Keratinocyte (primary cell): ENCODE results near the gene POLA1. TPM values are rescaled to one million over a fixed set of nuclear protein-coding genes. Genes with fewer than 3 reads are reported as not detected.

Source experiments
- DNase-seq: peaks from one replicate; pipeline ENCODE4 v3.0.0-alpha.2; 2011; ENCODE audit warnings: low read depth, missing footprints, low spot score
- FAIRE-seq: peaks from 2 replicates; lab custom pipeline; 2011; peaks lifted over from hg19 to GRCh38; lab: Jason Lieb, UNC
- H2AFZ ChIP-seq: 2 replicates; pipeline ENCODE4 v1.6.0; 2012; ENCODE audit warnings: low read length, control low read depth, inconsistent platforms; ENCODE audit not compliant: control insufficient read depth
- H3K27ac ChIP-seq: 2 replicates; pipeline ENCODE4 v1.5.1; 2011; ENCODE audit warnings: low read length; ENCODE audit not compliant: control insufficient read depth, insufficient read depth
- H3K27me3 ChIP-seq: 3 replicates; pipeline ENCODE4 v1.6.0; 2011; ENCODE audit warnings: low read length; ENCODE audit not compliant: control insufficient read depth, insufficient read depth; ENCODE audit errors: extremely low read depth
- H3K36me3 ChIP-seq, 2 experiments: 2 replicates in 1 of 2; 3 replicates in 1 of 2; pipeline ENCODE4 v1.5.1; 2011; ENCODE audit warnings: low read length in 2 of 2, mild to moderate bottlenecking in 1 of 2; ENCODE audit not compliant: control insufficient read depth in 2 of 2, insufficient read depth in 2 of 2; ENCODE audit errors: extremely low read depth in 1 of 2
- H3K4me1 ChIP-seq: 3 replicates; pipeline ENCODE4 v1.5.1; 2011; ENCODE audit warnings: low read length; ENCODE audit not compliant: control insufficient read depth, insufficient read depth; ENCODE audit errors: extremely low read depth
- H3K4me2 ChIP-seq: 3 replicates; pipeline ENCODE4 v1.6.0; 2011; ENCODE audit warnings: low read depth, low read length; ENCODE audit not compliant: control insufficient read depth, insufficient read depth; ENCODE audit errors: extremely low read depth
- H3K4me3 ChIP-seq, 3 experiments: fragments of 200-600 bp in 1 of 3; sonication (generic) in 1 of 3; 2 replicates in 2 of 3; 3 replicates in 1 of 3; pipeline ENCODE4 v1.5.1; 2011 to 2016; ENCODE audit warnings: low read length in 3 of 3, mild to moderate bottlenecking in 3 of 3, control low read depth in 2 of 3, inconsistent platforms in 1 of 3, low read depth in 1 of 3, mixed read lengths in 1 of 3, mixed run types in 1 of 3, moderate library complexity in 1 of 3; ENCODE audit not compliant: control insufficient read depth in 2 of 3, insufficient read depth in 2 of 3; ENCODE audit errors: extremely low read depth in 1 of 3
- H3K79me2 ChIP-seq: 2 replicates; pipeline ENCODE4 v1.6.0; 2012; ENCODE audit warnings: low read length; ENCODE audit not compliant: control insufficient read depth, insufficient read depth
- H3K9ac ChIP-seq: 3 replicates; pipeline ENCODE4 v1.6.0; 2011; ENCODE audit warnings: low read length; ENCODE audit not compliant: control insufficient read depth, insufficient read depth; ENCODE audit errors: extremely low read depth
- H3K9me1 ChIP-seq: 3 replicates; pipeline ENCODE4 v1.6.0; 2011; ENCODE audit warnings: low read length; ENCODE audit not compliant: control insufficient read depth, insufficient read depth; ENCODE audit errors: extremely low read depth
- H3K9me3 ChIP-seq: 2 replicates; pipeline ENCODE4 v1.5.1; 2012; ENCODE audit warnings: low read depth, low read length; ENCODE audit not compliant: control insufficient read depth
- H4K20me1 ChIP-seq: 3 replicates; pipeline ENCODE4 v1.6.0; 2011; ENCODE audit warnings: low read length; ENCODE audit not compliant: control insufficient read depth, insufficient read depth; ENCODE audit errors: extremely low read depth
- EZH2 ChIP-seq: IDR thresholded peaks from one replicate; pipeline ENCODE4 v1.6.1; 2012; ENCODE audit warnings: inconsistent platforms, mild to moderate bottlenecking, low read length, moderate library complexity
- dilution Hi-C: fragments of 300-500 bp; cut with MboI; formaldehyde crosslinking; loops from one replicate; pipeline ENCODE4 v1.7.0; 2020; ENCODE audit warnings: low sequenced_read_pairs; ENCODE audit not compliant: extremely low pct_ligation_motif_present
- polyA plus RNA-seq, 5 experiments: library from polyadenylated mRNA; depleted of rRNA in 3 of 5; stranded (reverse) in 3 of 5; stranded (forward) in 1 of 5; unstranded in 1 of 5; fragments of >200 nt; gene quantifications; 1 replicate in 1 of 5; 2 replicates in 3 of 5; 3 replicates in 1 of 5; pipeline versions ENCODE4 v1.2.1 to v1.2.3, GENCODE V29; 2011 to 2012; ENCODE audit warnings: missing spikeins in 2 of 5, low read depth in 1 of 5, low replicate concordance in 1 of 5
- TF ChIP-seq, protein P1 (sequence below), 3 experiments: IDR thresholded peaks in 1 of 3; conservative IDR thresholded peaks in 1 of 3; optimal IDR thresholded peaks in 1 of 3; 2 replicates in 2 of 3; 3 replicates in 1 of 3; pipeline versions ENCODE3 to v1.5.1; 2011; ENCODE audit warnings: low read length in 3 of 3, mild to moderate bottlenecking in 3 of 3, moderate library complexity in 2 of 3, control low read depth in 1 of 3, inconsistent platforms in 1 of 3; ENCODE audit not compliant: insufficient read depth in 2 of 3; ENCODE audit errors: extremely low read depth in 1 of 3

POLA1 gene
- polyA plus RNA-seq, 1 donor (not counting 4 experiments of a cell fraction or from before 2014, with no cell fraction given), result 3.9 TPM

DNA sequence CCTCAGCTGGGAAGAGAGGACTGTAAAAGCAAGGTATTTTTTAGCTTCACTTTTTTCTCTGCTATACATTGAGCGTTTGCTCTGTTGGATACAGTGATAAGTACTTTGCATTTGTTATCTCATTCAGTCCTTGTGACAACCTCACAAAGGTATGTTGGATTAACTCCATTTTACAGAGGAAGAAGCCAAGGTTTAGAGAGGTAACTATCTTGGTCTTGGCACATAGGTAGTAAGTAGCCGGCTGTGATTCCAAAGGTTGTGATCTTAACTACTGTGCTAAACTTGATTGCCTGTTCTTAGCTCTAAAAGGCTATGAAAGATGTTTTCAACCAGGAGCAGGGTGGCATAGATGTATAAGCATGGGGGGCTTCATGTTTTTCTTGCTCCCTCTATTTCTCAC lies 134.4 kb downstream of the POLA1 start:
- Histone ChIP-seq H3K27me3 (no peaks in the 10 kb centered on the region), H3K9me3 (no peaks in the 10 kb centered on the region), H3K79me2 (no peaks in the 10 kb centered on the region), H3K4me2 (no peak overlapping the region), H3K4me3 (no peak overlapping the region), H4K20me1 (no peaks in the 10 kb centered on the region), H2AFZ (no peak overlapping the region), H3K4me1 (no peaks in the 10 kb centered on the region), H3K9me1 (no peaks in the 10 kb centered on the region), H3K36me3 (no peaks in the 10 kb centered on the region), H3K27ac (no peak overlapping the region), H3K9ac (no peak overlapping the region)
- DNase-seq, result no peak
- TF ChIP-seq, protein P1, sequence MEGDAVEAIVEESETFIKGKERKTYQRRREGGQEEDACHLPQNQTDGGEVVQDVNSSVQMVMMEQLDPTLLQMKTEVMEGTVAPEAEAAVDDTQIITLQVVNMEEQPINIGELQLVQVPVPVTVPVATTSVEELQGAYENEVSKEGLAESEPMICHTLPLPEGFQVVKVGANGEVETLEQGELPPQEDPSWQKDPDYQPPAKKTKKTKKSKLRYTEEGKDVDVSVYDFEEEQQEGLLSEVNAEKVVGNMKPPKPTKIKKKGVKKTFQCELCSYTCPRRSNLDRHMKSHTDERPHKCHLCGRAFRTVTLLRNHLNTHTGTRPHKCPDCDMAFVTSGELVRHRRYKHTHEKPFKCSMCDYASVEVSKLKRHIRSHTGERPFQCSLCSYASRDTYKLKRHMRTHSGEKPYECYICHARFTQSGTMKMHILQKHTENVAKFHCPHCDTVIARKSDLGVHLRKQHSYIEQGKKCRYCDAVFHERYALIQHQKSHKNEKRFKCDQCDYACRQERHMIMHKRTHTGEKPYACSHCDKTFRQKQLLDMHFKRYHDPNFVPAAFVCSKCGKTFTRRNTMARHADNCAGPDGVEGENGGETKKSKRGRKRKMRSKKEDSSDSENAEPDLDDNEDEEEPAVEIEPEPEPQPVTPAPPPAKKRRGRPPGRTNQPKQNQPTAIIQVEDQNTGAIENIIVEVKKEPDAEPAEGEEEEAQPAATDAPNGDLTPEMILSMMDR (optimal IDR thresholded peaks at IDR 0.05 in 1 of 3, IDR thresholded peaks at IDR 0.05 in 1 of 3, conservative IDR thresholded peaks at IDR 0.05 in 1 of 3; ENCODE audit: extremely low read depth in 1 of 3, insufficient read depth in 2 of 3, low read length in 3 of 3), result no peak
- TF ChIP-seq EZH2, result no peak
- dilution Hi-C loops, result no loop called here
- no peak for FAIRE-seq

DNA sequence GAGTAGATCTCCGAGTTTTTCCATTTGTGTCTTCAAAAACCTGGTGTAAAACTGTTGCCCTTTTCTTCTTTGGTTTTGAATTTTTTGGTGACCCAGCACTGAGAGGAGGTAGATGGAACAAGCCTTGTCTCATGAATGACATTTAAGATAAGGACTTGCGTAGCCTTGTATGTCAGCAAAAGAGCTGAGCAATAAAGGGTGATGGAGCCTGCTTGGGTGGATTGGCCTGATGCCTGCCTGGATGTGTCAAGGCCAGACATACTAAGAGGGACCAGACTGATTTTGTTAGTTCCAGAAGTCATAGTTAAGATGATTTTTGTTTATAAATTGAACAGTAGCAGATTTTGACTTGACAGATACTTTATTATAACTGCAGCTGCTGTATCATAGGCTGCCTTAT lies 134.9 kb downstream of the POLA1 start:
- no peak for TF ChIP-seq EZH2
- TF ChIP-seq, protein P1 (optimal IDR thresholded peaks at IDR 0.05 in 1 of 3, IDR thresholded peaks at IDR 0.05 in 1 of 3, conservative IDR thresholded peaks at IDR 0.05 in 1 of 3; ENCODE audit: extremely low read depth in 1 of 3, insufficient read depth in 2 of 3, low read length in 3 of 3), result no peak
- no peak overlapping the region for H2AFZ ChIP-seq
- FAIRE-seq, result no peak

More for the DNA sequence above, 134.9 kb downstream of the POLA1 start:
- Histone ChIP-seq H3K9me3 (no peaks in the 10 kb centered on the region), H3K27me3 (no peaks in the 10 kb centered on the region), H3K79me2 (no peaks in the 10 kb centered on the region), H4K20me1 (no peaks in the 10 kb centered on the region), H3K9ac (no peak overlapping the region), H3K9me1 (no peaks in the 10 kb centered on the region), H3K4me2 (no peak overlapping the region), H3K4me1 (no peaks in the 10 kb centered on the region), H3K27ac (no peak overlapping the region), H3K36me3 (no peaks in the 10 kb centered on the region), H3K4me3 (no peak overlapping the region)
- dilution Hi-C loops, result no loop called here
- no peak for DNase-seq
